HFF-Myc (cell line): ENCODE results near the gene FBXW9.

ENCODE experiments used
- DNase-seq: peaks from one replicate; pipeline ENCODE4 v3.0.0-alpha.2; 2011; ENCODE audit warnings: low read depth; ENCODE audit errors: extremely low read depth
- H3K4me3 ChIP-seq: replicated peaks from 2 replicates; pipeline ENCODE4 v1.5.1; 2011; ENCODE audit warnings: low read depth, mild to moderate bottlenecking, control low read depth, low read length
- CTCF ChIP-seq: IDR thresholded peaks from 2 replicates; pipeline ENCODE4 v1.5.1; 2012; ENCODE audit warnings: mild to moderate bottlenecking, low read depth, low read length, control low read depth; ENCODE audit errors: missing control alignments

The FBXW9 gene

DNA sequence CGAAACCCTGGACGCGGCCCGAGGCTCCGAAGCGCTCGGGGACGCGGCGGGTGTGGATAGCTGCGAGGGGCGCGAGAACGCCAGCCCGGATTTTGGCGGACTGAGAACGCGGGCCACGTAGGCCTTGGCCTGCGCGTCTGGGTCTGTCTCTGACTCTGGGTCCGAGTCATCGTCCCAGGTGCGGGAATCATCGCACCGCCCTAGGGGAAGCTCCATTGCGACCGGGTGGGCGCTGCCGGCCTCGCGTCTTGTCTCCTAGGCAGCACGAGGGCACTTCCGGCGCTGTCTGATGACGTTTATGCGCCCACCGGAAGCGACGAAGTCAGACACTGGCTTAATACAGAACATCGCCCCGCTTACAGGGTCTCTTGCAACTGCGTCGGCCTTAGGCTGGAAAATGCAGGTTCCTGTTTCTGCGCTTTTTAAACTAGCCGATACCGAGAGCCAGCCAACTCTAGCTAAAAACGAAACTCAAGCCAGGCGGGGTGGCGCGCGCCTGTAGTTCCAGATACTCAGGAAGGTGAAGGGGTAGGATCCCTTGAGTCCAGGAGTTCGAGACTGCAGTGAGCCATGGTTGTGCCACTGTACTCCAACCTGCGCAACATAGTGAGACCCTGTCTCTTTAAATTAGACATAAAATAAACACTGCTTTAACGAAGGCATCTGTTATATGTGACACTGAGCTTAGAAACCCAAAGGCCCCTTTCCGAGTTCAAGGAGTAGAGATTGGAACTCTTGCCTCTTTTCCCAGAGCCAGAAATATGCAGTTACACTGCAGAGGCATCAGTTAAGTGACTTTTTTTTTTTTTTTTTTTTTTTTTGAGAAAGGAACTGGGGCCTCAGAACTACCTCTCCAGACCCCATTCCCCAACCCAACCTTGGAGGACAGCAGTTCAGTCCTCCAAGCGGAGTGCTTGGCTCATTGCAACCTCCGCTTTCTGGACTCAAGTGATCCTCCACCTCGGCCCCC is at the start of gene FBXW9:
Gene FBXW9 (minus strand): TSS at position 266 of the 970 bp plus-strand sequence. CDS start 50 bp downstream, at position 216.
- peak within 1 kb of the TSS; percentile 84 for H3K4me3 ChIP-seq
- DNase-seq = peak; percentile 87
- no peak for TF ChIP-seq CTCF

DNA sequence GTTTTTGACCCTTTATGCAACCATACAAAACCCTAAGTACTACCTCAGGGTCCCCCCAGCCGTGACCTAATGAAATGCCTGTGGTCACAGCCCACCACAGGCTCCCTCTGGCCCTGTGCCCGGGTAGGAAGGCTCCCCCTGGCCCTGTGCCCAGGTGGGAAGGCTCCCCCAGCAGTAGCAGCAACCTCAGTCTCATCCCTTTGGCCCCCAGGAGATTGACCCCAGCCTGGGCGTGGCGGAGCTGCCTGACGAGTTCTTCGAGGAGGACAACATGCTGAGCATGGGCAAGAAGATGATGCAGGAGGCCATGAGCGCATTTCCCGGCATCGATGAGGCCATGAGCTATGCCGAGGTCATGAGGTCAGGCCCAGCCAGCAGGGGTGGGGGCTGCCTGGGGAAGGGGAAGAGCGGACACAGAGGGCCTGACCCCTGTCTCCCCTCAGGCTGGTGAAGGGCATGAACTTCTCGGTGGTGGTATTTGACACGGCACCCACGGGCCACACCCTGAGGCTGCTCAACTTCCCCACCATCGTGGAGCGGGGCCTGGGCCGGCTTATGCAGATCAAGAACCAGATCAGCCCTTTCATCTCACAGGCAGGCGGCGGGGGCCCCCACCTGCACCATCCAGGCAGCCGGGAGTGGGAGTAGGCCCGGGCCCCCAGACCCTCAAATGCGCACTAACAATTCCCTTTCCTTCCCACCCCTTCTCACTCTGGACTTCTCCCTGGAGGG is 48.9 kb upstream of the FBXW9 start:
- DNase-seq = no peak
- TF ChIP-seq CTCF = no peak
- H3K4me3 ChIP-seq = no peak overlapping the region

DNA sequence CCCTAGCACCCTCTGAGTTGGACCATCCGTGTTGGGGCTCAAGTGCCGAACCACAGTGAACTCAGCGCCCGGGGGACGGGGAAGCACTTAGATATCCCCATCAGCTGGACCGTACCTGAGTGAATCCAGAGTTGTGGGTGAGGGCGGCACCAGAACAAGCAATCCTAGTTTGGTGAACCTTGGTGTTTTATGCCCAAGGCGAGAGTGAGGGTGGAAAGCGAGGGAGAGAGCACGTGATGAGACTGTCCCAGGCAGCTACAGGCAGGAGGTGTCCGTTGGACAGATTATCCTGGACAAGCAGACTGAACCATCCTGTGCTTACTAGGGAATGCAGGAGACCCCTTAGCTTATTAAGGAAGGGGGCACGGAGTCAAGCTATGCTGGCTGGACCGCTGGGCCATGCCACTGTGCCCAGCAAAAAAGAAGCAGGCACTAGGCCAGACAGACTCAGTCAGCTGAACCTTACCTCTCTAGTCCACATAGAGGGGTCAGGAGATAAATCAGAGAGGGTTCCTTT is 41.5 kb upstream of the FBXW9 start:
- H3K4me3 ChIP-seq = peak overlapping the region; percentile 100
- no peak for DNase-seq
- TF ChIP-seq CTCF = no peak

GRCh38 chr19:12736995-12737834 is 40.8 kb upstream of the FBXW9 start, which contains the start of gene GET3:
Gene GET3 (plus strand): TSS chr19:12737497. CDS start chr19:12737506, 9 bp downstream.
- TF ChIP-seq CTCF = no peak
- peak within 1 kb of the TSS; percentile 100 for H3K4me3 ChIP-seq
- peak; percentile 100 for DNase-seq

DNA sequence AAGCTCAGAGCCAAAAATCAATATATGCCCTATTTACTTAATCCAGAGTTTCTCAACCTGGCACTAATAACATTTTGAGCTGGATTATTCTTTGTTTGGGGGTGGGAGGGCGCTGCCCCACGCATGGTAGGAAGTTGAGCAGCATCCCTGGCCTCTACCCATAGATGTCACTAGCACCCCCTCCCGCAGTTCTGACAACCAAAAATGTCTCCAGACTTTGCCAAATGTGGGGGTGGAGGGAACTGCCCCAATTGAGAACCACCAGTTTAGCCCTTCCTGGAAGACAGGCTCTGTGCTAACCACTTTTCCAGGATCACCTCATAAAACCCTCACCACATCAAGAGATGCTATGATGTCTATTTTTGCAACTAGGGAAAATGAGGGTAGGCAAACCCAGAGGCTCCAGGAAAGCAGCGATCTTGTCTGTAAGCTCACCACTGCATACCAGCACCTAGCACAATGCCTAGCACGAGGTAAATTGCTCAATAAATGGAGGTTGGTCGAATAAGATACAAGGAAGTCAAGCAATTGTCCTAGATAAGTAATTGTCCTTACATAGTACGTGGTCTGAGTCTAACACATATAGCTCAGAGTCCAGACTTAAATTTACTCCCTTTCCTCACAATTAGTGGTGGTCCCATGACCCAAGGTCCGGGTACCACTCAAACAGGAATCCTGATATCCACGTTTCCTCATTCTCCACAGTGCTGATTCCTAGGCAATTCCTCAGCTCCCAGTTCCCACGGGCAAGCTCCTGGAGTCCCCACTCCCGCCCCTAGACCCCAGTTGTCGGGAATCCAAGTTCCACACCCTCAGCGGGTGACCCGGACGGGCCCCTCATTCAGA is 37.2 kb upstream of the FBXW9 start:
- peak; percentile 42 for TF ChIP-seq CTCF
- no peak for DNase-seq
- H3K4me3 ChIP-seq = peak overlapping the region; percentile 96
